CD4-positive, alpha-beta T cell (primary cell): Measurements from ENCODE around the gene WNT2B. TPM values are rescaled to one million over a fixed set of nuclear protein-coding genes. Genes with fewer than 3 reads are reported as not detected.

Experiments
- ATAC-seq: fragments of 200-7000 bp; cut with Tn5 transposase; one replicate; pipeline ENCODE4 v1.10.0; 2022; ENCODE audit warnings: mild to moderate bottlenecking; ENCODE audit not compliant: poor library complexity
- CTCF ChIA-PET: fragments of 350-600 bp; sonication (Branson Sonifier 250); formaldehyde crosslinking; loops from one replicate; lab custom pipeline; 2021; ENCODE audit warnings: antibody characterized with exemption, inconsistent platforms; lab: Charles Lee
- POLR2A ChIA-PET: fragments of 350-600 bp; sonication (Branson Sonifier 250); formaldehyde crosslinking; loops from one replicate; lab custom pipeline; 2021; ENCODE audit warnings: antibody characterized with exemption, inconsistent platforms; lab: Charles Lee
- DNase-seq, 14 experiments: peaks; one replicate each; pipeline ENCODE4 v3.0.0-alpha.2; 2013 to 2020; ENCODE audit warnings: mixed read lengths in 2 of 14
- H3K27ac ChIP-seq, 2 donors: one replicate each; pipeline versions ENCODE4 v1.5.1 to v1.7.0; 2013; ENCODE audit warnings: low read length in 2 of 2, low read depth in 1 of 2, mild to moderate bottlenecking in 1 of 2
- H3K27me3 ChIP-seq, 2 experiments: 1 replicate in 1 of 2; 2 replicates in 1 of 2; pipeline versions ENCODE4 v1.6.1 to v1.7.0; 2013; ENCODE audit warnings: low read length in 2 of 2, control low read depth in 1 of 2, mild to moderate bottlenecking in 1 of 2, moderate library complexity in 1 of 2; ENCODE audit not compliant: insufficient read depth in 2 of 2, control insufficient read depth in 1 of 2
- H3K36me3 ChIP-seq: one replicate; pipeline ENCODE4 v1.6.1; 2013; ENCODE audit warnings: low read length, control low read depth; ENCODE audit not compliant: insufficient read depth
- H3K4me1 ChIP-seq: one replicate; pipeline ENCODE4 v1.6.1; 2013; ENCODE audit warnings: low read length, control low read depth; ENCODE audit not compliant: insufficient read depth
- H3K4me3 ChIP-seq: one replicate; pipeline ENCODE4 v1.5.1; 2013; ENCODE audit warnings: mild to moderate bottlenecking, low read length, moderate library complexity
- H3K9me3 ChIP-seq, 2 experiments: 1 replicate in 1 of 2; 2 replicates in 1 of 2; pipeline versions ENCODE4 v1.6.1 to v1.7.0; 2013; ENCODE audit warnings: low read length in 2 of 2, mild to moderate bottlenecking in 2 of 2, control low read depth in 1 of 2, moderate library complexity in 1 of 2; ENCODE audit not compliant: control insufficient read depth in 1 of 2, insufficient read depth in 1 of 2
- H3K27ac Mint-ChIP-seq: one replicate; pipeline ENCODE4 v1.8.0; 2020; ENCODE audit warnings: mixed read lengths
- H3K27me3 Mint-ChIP-seq: one replicate; pipeline ENCODE4 v1.8.0; 2021; ENCODE audit warnings: mixed read lengths
- H3K36me3 Mint-ChIP-seq: one replicate; pipeline ENCODE4 v1.8.0; 2021; ENCODE audit warnings: low read depth, mixed read lengths
- H3K4me1 Mint-ChIP-seq: one replicate; pipeline ENCODE4 v1.8.0; 2021; ENCODE audit warnings: low read depth, mixed read lengths
- H3K4me3 Mint-ChIP-seq: one replicate; pipeline ENCODE4 v1.8.0; 2020; ENCODE audit warnings: mild to moderate bottlenecking, mixed read lengths
- H3K9me3 Mint-ChIP-seq: one replicate; pipeline ENCODE4 v1.8.0; 2020; ENCODE audit warnings: mixed read lengths
- CTCF ChIP-seq: fragments of 200-600 bp; IDR thresholded peaks from one replicate; pipeline ENCODE4 v1.8.0; 2022; ENCODE audit warnings: antibody characterized with exemption, mild to moderate bottlenecking
- intact Hi-C, 2 experiments: fragments of 100-400 bp; cut with DNase I in 1 of 2; cut with micrococcal nuclease in 1 of 2; formaldehyde crosslinking; loops; one replicate each; pipeline versions ENCODE4 v1.15.1 to v1.9.0; 2023 to 2025; cut with DNase I, micrococcal nuclease
- total RNA-seq, 174 experiments: library from RNA in 2 of 174; stranded (reverse) in 2 of 174; gene quantifications; one replicate each; pipeline ENCODE4 v1.2.3 and lab custom pipeline; 2021 to 2026

The WNT2B gene
- total RNA-seq, 2 experiments from 2014 or later = 0.33 to 0.67 TPM

DNA sequence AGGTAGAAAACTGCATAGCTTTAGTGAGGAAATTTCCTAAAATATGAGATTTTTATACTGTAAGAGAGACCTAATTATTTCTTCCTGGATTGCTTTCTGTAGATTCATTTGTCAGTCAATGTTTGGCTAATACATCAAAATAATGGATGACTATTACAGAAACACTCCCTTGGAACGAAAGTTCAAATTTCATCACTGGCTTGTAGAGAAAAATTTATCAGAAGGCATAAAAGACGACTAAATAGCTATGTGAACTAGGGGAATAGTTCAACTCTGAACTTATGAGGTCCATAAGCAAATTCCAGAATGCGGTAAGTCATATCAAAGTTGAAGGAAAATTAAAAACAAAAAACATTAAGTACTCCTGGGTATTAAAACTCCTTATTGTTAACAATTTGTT is 36.0 kb downstream of the WNT2B start:
- no peak overlapping the region for H3K4me3 ChIP-seq
- POLR2A ChIA-PET = interaction anchor here (1.1 kb wide), 1 partner anchor 14 kb away, joined by 3 read pairs; no protein-coding TSS in a partner anchor
- Mint-ChIP-seq H3K27ac (no peak overlapping the region), H3K9me3 (no peaks in the 10 kb centered on the region), H3K4me3 (no peak overlapping the region), H3K4me1 (no peaks in the 10 kb centered on the region), H3K27me3 (no peaks in the 10 kb centered on the region), H3K36me3 (peaks cover 41% of the 10 kb centered on the region)
- no peaks in the 10 kb centered on the region for H3K9me3 ChIP-seq
- H3K27me3 ChIP-seq = no peaks in the 10 kb centered on the region
- H3K4me1 ChIP-seq = no peaks in the 10 kb centered on the region
- DNase-seq (no peak), ATAC-seq (no peak)
- intact Hi-C loops = no loop called here
- CTCF ChIA-PET = interaction anchor here (0.6 to 1.5 kb wide), 3 partner anchors 17 to 66 kb away, joined by 3 read pairs; no protein-coding TSS in a partner anchor
- no peak for TF ChIP-seq CTCF
- peaks cover 5% of the 10 kb centered on the region for H3K36me3 ChIP-seq
- no peak overlapping the region for H3K27ac ChIP-seq

GRCh38 chr1:112546076-112546475 is 37.3 kb downstream of the WNT2B start:
- H3K27ac Mint-ChIP-seq = no peak overlapping the region
- no peaks in the 10 kb centered on the region for H3K27me3 ChIP-seq
- no peaks in the 10 kb centered on the region for H3K27me3 Mint-ChIP-seq
- no peaks in the 10 kb centered on the region for H3K36me3 ChIP-seq
- H3K4me1 Mint-ChIP-seq = no peaks in the 10 kb centered on the region
- peaks cover 33% of the 10 kb centered on the region for H3K36me3 Mint-ChIP-seq
- H3K4me3 ChIP-seq = no peak overlapping the region
- no peak for DNase-seq
- no peaks in the 10 kb centered on the region for H3K9me3 Mint-ChIP-seq
- H3K4me3 Mint-ChIP-seq = no peak overlapping the region
- ChIA-PET CTCF (interaction anchor here (0.7 kb wide), 1 partner anchor 80 kb away, joined by 3 read pairs; no protein-coding TSS in a partner anchor), POLR2A (no interaction called here)
- no peak for TF ChIP-seq CTCF
- H3K27ac ChIP-seq = no peak overlapping the region
- intact Hi-C loops = no loop called here
- ATAC-seq = no peak
- H3K4me1 ChIP-seq = no peaks in the 10 kb centered on the region
- H3K9me3 ChIP-seq = no peaks in the 10 kb centered on the region

DNA sequence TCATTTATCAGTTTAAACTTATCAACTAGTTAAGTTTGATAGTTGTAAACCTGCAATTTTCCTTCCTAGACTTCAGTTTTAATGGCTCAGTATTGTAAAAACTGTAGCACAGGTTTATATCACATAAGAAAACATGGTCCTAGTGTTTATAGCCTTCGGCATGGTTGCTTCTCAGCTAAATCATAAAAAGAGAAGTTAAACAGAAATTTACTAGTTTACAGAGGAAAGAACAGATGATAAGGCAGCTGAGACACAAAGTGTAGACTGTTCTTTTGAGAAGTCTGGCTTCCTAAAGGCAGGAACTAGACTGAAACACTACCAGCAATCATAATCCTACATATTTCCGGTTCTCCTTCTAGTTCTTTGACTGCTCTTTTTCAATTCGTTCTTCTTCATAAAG is 39.8 kb downstream of the WNT2B start:
- Mint-ChIP-seq H3K4me1 (no peaks in the 10 kb centered on the region), H3K27me3 (no peaks in the 10 kb centered on the region), H3K9me3 (no peaks in the 10 kb centered on the region), H3K27ac (no peak overlapping the region), H3K36me3 (peaks cover 25% of the 10 kb centered on the region), H3K4me3 (no peak overlapping the region)
- H3K9me3 ChIP-seq = no peaks in the 10 kb centered on the region
- ATAC-seq = no peak
- H3K4me3 ChIP-seq = no peak overlapping the region
- intact Hi-C loops = no loop called here
- ChIA-PET CTCF (no interaction called here), POLR2A (no interaction called here)
- no peaks in the 10 kb centered on the region for H3K4me1 ChIP-seq
- H3K27me3 ChIP-seq = no peaks in the 10 kb centered on the region
- H3K36me3 ChIP-seq = no peaks in the 10 kb centered on the region
- TF ChIP-seq CTCF = no peak
- no peak overlapping the region for H3K27ac ChIP-seq
- no peak for DNase-seq
